Measurements from ENCODE around the gene GNS.

GRCh38 chr12:64688219-64688618, 71.0 kb downstream of the GNS start:
- no peak for TF ChIP-seq TAF1 (IDR thresholded peaks at IDR 0.05; ENCODE audit: borderline replicate concordance, low read depth, low read length)
- no peak for TF ChIP-seq POLR2A (IDR thresholded peaks at IDR 0.05; ENCODE audit: low read depth, low read length)

All from GM12892 (cell line).